VCaP (cell line): ENCODE data around the gene HLA-DQA1.

ENCODE experiments used
- H3K27ac ChIP-seq: fragments of 450-650 bp; 2 replicates; pipeline ENCODE4 v1.5.1; 2017
- CTCF ChIP-seq: fragments of 450-650 bp; conservative IDR thresholded peaks from 2 replicates; pipeline ENCODE4 v1.5.1; 2017; ENCODE audit warnings: mild to moderate bottlenecking, moderate library complexity

Gene HLA-DQA1

GRCh38 chr6:32604434-32604877 is 32.8 kb upstream of the HLA-DQA1 start:
- TF ChIP-seq CTCF: no peak
- no peak overlapping the region for H3K27ac ChIP-seq

- no peak overlapping the region for H3K27ac ChIP-seq
- TF ChIP-seq CTCF: no peak
Measured at GRCh38 chr6:32607263-32607987, 29.8 kb upstream of the HLA-DQA1 start.

GRCh38 chr6:32607988-32608298 is 29.3 kb upstream of the HLA-DQA1 start:
- no peak overlapping the region for H3K27ac ChIP-seq
- TF ChIP-seq CTCF: no peak

- no peak overlapping the region for H3K27ac ChIP-seq
Measured at GRCh38 chr6:32608362-32608761, 28.8 kb upstream of the HLA-DQA1 start.

GRCh38 chr6:32609391-32609730 is 27.8 kb upstream of the HLA-DQA1 start:
- no peak overlapping the region for H3K27ac ChIP-seq
- TF ChIP-seq CTCF: no peak

More at GRCh38 chr6:32608362-32608761, 28.8 kb upstream of the HLA-DQA1 start:
- TF ChIP-seq CTCF: no peak

- no peak overlapping the region for H3K27ac ChIP-seq
- no peak for TF ChIP-seq CTCF
Measured at GRCh38 chr6:32609731-32610640, 27.2 kb upstream of the HLA-DQA1 start.

GRCh38 chr6:32610682-32611296 is 26.4 kb upstream of the HLA-DQA1 start:
- TF ChIP-seq CTCF: no peak
- H3K27ac ChIP-seq: no peak overlapping the region
